ENCODE results near the gene PPARGC1A.

Gene PPARGC1A

DNA sequence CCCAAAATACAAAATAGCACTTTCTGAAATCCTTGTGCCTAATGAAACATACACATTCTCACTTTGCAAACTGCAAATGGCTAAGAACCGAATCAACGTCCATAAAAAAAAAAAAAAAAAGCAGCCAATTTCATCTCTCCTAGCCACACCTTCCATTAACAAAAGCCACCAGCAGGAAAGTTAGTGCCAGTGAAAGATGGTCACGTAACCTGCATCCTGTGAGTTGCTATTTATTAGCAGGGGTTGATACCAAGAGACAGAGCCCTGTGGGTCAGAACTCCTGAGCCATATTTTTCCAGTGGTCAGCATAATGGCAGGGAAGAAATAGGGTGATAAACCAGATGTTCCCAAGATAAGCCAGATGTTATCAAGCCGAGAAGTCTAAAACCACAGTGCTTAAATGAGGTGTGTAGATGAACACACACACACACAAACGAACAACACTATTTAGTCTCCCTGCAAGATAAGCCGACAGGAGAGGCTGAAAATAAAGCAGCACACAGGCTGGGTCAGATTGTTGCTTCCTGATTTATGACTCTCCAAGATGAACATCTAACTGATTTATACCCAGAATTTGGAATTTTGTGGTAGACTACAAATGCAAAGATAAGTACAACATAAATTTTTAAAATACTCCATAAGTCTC lies 11.5 kb downstream of the PPARGC1A start:
- Histone ChIP-seq H3K36me3 (ENCODE audit: control insufficient read depth in 1 of 2, insufficient read depth in 2 of 2, low read length in 2 of 2) (no peaks in the 10 kb centered on the region), H3K27me3 (ENCODE audit: low read depth, low read length) (no peaks in the 10 kb centered on the region), H3K4me3 (ENCODE audit: low read depth in 1 of 2, low read length in 2 of 2) (no peak overlapping the region), H3K27ac (ENCODE audit: low read length) (no peak overlapping the region), H3K9me3 (ENCODE audit: control insufficient read depth in 1 of 2, low read length in 2 of 2) (no peaks in the 10 kb centered on the region), H3K4me1 (ENCODE audit: control insufficient read depth in 1 of 2, insufficient read depth in 2 of 2, low read length in 2 of 2) (peaks cover 0 to 27% of the 10 kb centered on the region in 2 donors)

- Histone ChIP-seq H3K27me3 (ENCODE audit: low read depth, low read length) (no peaks in the 10 kb centered on the region), H3K4me1 (ENCODE audit: control insufficient read depth in 1 of 2, insufficient read depth in 2 of 2, low read length in 2 of 2) (peaks cover 0 to 27% of the 10 kb centered on the region in 2 donors), H3K36me3 (ENCODE audit: control insufficient read depth in 1 of 2, insufficient read depth in 2 of 2, low read length in 2 of 2) (no peaks in the 10 kb centered on the region), H3K27ac (ENCODE audit: low read length) (no peak overlapping the region), H3K9me3 (ENCODE audit: control insufficient read depth in 1 of 2, low read length in 2 of 2) (no peaks in the 10 kb centered on the region), H3K4me3 (ENCODE audit: low read depth in 1 of 2, low read length in 2 of 2) (no peak overlapping the region)
Measured at GRCh38 chr4:23877758-23878229, 12.1 kb downstream of the PPARGC1A start.

DNA sequence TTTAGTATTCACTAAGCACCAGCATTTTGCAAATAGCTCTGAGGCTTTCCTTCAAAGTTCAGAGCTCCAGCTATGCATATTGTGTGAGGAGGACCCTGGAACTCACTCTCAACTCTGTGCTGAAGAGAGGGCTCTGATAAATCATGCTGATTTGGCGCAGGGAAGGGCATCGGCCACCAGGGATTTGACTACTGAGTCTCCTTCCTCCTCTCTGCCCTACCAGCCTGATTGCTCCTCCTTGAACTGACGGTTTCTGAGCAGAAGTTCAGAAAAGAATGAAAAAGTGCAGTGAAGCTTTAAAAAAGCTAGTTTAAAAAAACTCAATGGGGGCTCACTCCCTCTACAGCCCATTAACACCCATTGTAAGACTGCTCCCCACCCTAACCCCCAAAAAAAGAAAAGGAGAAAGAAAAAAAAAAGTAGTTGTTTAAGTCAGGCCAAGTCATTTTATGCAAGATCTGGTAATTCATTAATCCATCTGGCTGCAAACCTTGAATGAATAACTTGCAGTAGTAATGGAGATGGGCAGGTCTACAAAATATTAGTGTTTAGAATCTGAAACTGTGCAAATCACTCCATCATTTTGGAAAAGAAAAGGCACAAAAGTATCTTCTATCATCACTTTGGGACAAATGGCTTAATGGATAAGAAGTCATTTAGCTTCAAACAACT lies 13.3 kb downstream of the PPARGC1A start:
- H3K36me3 ChIP-seq (ENCODE audit: control insufficient read depth in 1 of 2, insufficient read depth in 2 of 2, low read length in 2 of 2): no peaks in the 10 kb centered on the region
- no peak overlapping the region for H3K27ac ChIP-seq (ENCODE audit: low read length)
- peaks cover 0 to 23% of the 10 kb centered on the region in 2 donors for H3K4me1 ChIP-seq (ENCODE audit: control insufficient read depth in 1 of 2, insufficient read depth in 2 of 2, low read length in 2 of 2)
- no peaks in the 10 kb centered on the region for H3K9me3 ChIP-seq (ENCODE audit: control insufficient read depth in 1 of 2, low read length in 2 of 2)
- no peaks in the 10 kb centered on the region for H3K27me3 ChIP-seq (ENCODE audit: low read depth, low read length)
- H3K4me3 ChIP-seq (ENCODE audit: low read depth in 1 of 2, low read length in 2 of 2): no peak overlapping the region

DNA sequence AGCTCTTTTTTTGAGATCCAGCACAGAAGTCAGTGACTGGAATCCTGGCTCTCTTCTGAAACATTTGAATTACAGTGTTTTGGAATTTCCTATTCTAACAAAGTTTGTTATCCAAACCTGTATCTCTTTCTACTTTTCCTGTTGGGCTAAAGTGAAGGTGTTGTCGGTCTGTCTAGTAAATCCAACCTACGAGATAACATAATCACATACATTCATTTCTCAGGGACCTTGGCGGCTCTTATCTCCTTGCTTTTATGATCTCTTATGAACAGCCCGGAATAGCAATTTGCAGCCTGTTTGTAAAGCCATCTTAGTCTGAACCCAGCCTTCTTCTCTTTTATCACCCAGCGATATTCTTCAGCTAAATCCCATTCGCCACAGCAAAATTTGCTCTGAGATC lies 14.5 kb downstream of the PPARGC1A start:
- H3K27ac ChIP-seq (ENCODE audit: low read length): no peak overlapping the region
- H3K4me3 ChIP-seq (ENCODE audit: low read depth in 1 of 2, low read length in 2 of 2): no peak overlapping the region
- H3K9me3 ChIP-seq (ENCODE audit: control insufficient read depth in 1 of 2, low read length in 2 of 2): no peaks in the 10 kb centered on the region
- no peaks in the 10 kb centered on the region for H3K27me3 ChIP-seq (ENCODE audit: low read depth, low read length)
- peaks cover 0 to 16% of the 10 kb centered on the region in 2 donors for H3K4me1 ChIP-seq (ENCODE audit: control insufficient read depth in 1 of 2, insufficient read depth in 2 of 2, low read length in 2 of 2)
- no peaks in the 10 kb centered on the region for H3K36me3 ChIP-seq (ENCODE audit: control insufficient read depth in 1 of 2, insufficient read depth in 2 of 2, low read length in 2 of 2)

DNA sequence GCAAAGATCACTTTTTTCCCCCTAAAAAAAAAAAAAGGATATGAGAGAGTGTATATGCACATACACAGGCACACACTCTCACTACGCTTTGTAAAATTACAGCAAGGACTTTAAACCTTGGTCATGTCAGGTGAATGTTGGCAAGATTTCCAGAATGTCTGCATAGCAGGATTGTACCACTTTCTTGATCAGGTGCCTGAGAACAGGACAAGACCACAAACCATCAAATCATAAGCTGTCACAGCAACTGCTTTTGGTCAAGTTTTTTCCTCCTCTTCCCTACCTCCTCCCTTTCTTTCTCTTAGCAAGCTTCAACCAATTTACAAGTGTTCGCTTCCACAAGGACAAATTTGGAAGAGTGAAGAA lies 15.3 kb downstream of the PPARGC1A start:
- peaks cover 0 to 16% of the 10 kb centered on the region in 2 donors for H3K4me1 ChIP-seq (ENCODE audit: control insufficient read depth in 1 of 2, insufficient read depth in 2 of 2, low read length in 2 of 2)
- H3K4me3 ChIP-seq (ENCODE audit: low read depth in 1 of 2, low read length in 2 of 2): no peak overlapping the region
- no peak overlapping the region for H3K27ac ChIP-seq (ENCODE audit: low read length)
- no peaks in the 10 kb centered on the region for H3K36me3 ChIP-seq (ENCODE audit: control insufficient read depth in 1 of 2, insufficient read depth in 2 of 2, low read length in 2 of 2)
- H3K27me3 ChIP-seq (ENCODE audit: low read depth, low read length): no peaks in the 10 kb centered on the region
- no peaks in the 10 kb centered on the region for H3K9me3 ChIP-seq (ENCODE audit: control insufficient read depth in 1 of 2, low read length in 2 of 2)

- Histone ChIP-seq H3K9me3 (ENCODE audit: control insufficient read depth in 1 of 2, low read length in 2 of 2) (no peaks in the 10 kb centered on the region), H3K4me3 (ENCODE audit: low read depth in 1 of 2, low read length in 2 of 2) (no peak overlapping the region), H3K4me1 (ENCODE audit: control insufficient read depth in 1 of 2, insufficient read depth in 2 of 2, low read length in 2 of 2) (peaks cover 0 to 19% of the 10 kb centered on the region in 2 donors), H3K36me3 (ENCODE audit: control insufficient read depth in 1 of 2, insufficient read depth in 2 of 2, low read length in 2 of 2) (no peaks in the 10 kb centered on the region), H3K27ac (ENCODE audit: low read length) (no peak overlapping the region), H3K27me3 (ENCODE audit: low read depth, low read length) (no peaks in the 10 kb centered on the region)
Measured at GRCh38 chr4:23873717-23874535, 15.9 kb downstream of the PPARGC1A start.

DNA sequence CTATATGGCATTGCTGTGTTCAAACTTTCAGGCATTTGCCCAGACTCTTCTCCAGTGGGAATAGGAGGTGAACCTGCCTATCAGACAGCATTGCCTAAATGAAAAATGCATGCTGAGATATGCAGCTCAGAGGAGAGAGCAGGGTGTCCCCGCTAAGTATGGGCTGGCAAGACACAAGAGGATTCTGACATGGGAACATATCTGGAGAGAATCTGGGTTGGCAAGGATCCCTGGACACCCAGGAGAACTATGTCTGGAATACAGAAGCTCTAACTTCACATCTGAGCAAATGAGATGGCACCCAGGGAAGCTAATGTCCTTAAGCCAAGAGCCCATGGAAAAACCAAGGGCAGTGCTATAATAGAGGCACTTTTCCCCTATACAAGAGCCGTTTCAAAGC lies 18.4 kb downstream of the PPARGC1A start:
- Histone ChIP-seq H3K36me3 (ENCODE audit: control insufficient read depth in 1 of 2, insufficient read depth in 2 of 2, low read length in 2 of 2) (no peaks in the 10 kb centered on the region), H3K27ac (ENCODE audit: low read length) (no peak overlapping the region), H3K4me3 (ENCODE audit: low read depth in 1 of 2, low read length in 2 of 2) (no peak overlapping the region), H3K9me3 (ENCODE audit: control insufficient read depth in 1 of 2, low read length in 2 of 2) (no peaks in the 10 kb centered on the region), H3K4me1 (ENCODE audit: control insufficient read depth in 1 of 2, insufficient read depth in 2 of 2, low read length in 2 of 2) (peaks cover 0 to 18% of the 10 kb centered on the region in 2 donors), H3K27me3 (ENCODE audit: low read depth, low read length) (no peaks in the 10 kb centered on the region)

- H3K4me1 ChIP-seq (ENCODE audit: control insufficient read depth in 1 of 2, insufficient read depth in 2 of 2, low read length in 2 of 2): peaks cover 0 to 14% of the 10 kb centered on the region in 2 donors
- no peaks in the 10 kb centered on the region for H3K9me3 ChIP-seq (ENCODE audit: control insufficient read depth in 1 of 2, low read length in 2 of 2)
- no peak overlapping the region for H3K4me3 ChIP-seq (ENCODE audit: low read depth in 1 of 2, low read length in 2 of 2)
- no peak overlapping the region for H3K27ac ChIP-seq (ENCODE audit: low read length)
- no peaks in the 10 kb centered on the region for H3K36me3 ChIP-seq (ENCODE audit: control insufficient read depth in 1 of 2, insufficient read depth in 2 of 2, low read length in 2 of 2)
- no peaks in the 10 kb centered on the region for H3K27me3 ChIP-seq (ENCODE audit: low read depth, low read length)
Measured at GRCh38 chr4:23866450-23867075, 23.3 kb downstream of the PPARGC1A start.

- no peaks in the 10 kb centered on the region for H3K9me3 ChIP-seq (ENCODE audit: control insufficient read depth in 1 of 2, low read length in 2 of 2)
- H3K27me3 ChIP-seq (ENCODE audit: low read depth, low read length): no peaks in the 10 kb centered on the region
- H3K4me1 ChIP-seq (ENCODE audit: control insufficient read depth in 1 of 2, insufficient read depth in 2 of 2, low read length in 2 of 2): peaks cover 0 to under 1% of the 10 kb centered on the region in 2 donors
- H3K4me3 ChIP-seq (ENCODE audit: low read depth in 1 of 2, low read length in 2 of 2): no peak overlapping the region
- no peaks in the 10 kb centered on the region for H3K36me3 ChIP-seq (ENCODE audit: control insufficient read depth in 1 of 2, insufficient read depth in 2 of 2, low read length in 2 of 2)
- H3K27ac ChIP-seq (ENCODE audit: low read length): no peak overlapping the region
Measured at GRCh38 chr4:23861897-23862296, 27.9 kb downstream of the PPARGC1A start.

- Histone ChIP-seq H3K4me1 (ENCODE audit: control insufficient read depth in 1 of 2, insufficient read depth in 2 of 2, low read length in 2 of 2) (peaks cover 4 to 6% of the 10 kb centered on the region in 2 donors), H3K36me3 (ENCODE audit: control insufficient read depth in 1 of 2, insufficient read depth in 2 of 2, low read length in 2 of 2) (no peaks in the 10 kb centered on the region), H3K4me3 (ENCODE audit: low read depth in 1 of 2, low read length in 2 of 2) (no peak overlapping the region), H3K9me3 (ENCODE audit: control insufficient read depth in 1 of 2, low read length in 2 of 2) (no peaks in the 10 kb centered on the region), H3K27me3 (ENCODE audit: low read depth, low read length) (no peaks in the 10 kb centered on the region), H3K27ac (ENCODE audit: low read length) (no peak overlapping the region)
Measured at GRCh38 chr4:23860919-23861318, 28.9 kb downstream of the PPARGC1A start.

GRCh38 chr4:23857367-23857959 lies 32.4 kb downstream of the PPARGC1A start:
- H3K27me3 ChIP-seq (ENCODE audit: low read depth, low read length): no peaks in the 10 kb centered on the region
- no peaks in the 10 kb centered on the region for H3K9me3 ChIP-seq (ENCODE audit: control insufficient read depth in 1 of 2, low read length in 2 of 2)
- no peak overlapping the region for H3K27ac ChIP-seq (ENCODE audit: low read length)
- no peaks in the 10 kb centered on the region for H3K36me3 ChIP-seq (ENCODE audit: control insufficient read depth in 1 of 2, insufficient read depth in 2 of 2, low read length in 2 of 2)
- H3K4me3 ChIP-seq (ENCODE audit: low read depth in 1 of 2, low read length in 2 of 2): no peak overlapping the region
- H3K4me1 ChIP-seq (ENCODE audit: control insufficient read depth in 1 of 2, insufficient read depth in 2 of 2, low read length in 2 of 2): peaks cover 4 to 6% of the 10 kb centered on the region in 2 donors

Data from muscle layer of duodenum (tissue), 2 donors.